ENCODE data around the gene CFL1.

Gene CFL1

DNA sequence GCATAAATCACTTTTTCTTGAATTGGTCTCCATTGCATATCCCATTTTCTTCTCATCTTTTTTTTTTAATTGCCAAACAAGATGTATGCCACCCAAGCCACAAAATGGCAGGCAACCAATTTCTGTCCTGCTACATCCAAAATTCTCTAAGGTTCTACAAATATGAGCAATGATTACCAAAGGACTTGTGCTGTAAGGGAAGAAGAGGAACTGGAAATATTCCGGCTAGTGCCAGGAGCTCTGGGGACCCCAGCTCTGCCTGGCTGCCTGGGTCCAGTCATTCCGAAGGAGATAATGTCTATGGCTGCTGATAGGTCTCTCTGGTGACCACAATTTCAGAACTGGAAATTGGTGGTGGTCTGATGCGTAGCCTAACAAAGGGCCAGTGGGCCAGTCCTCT is 41.3 kb downstream of the CFL1 start:
- in situ Hi-C loops (cut with HindIII; ENCODE audit: low sequenced_read_pairs) = no loop called here
- no peak overlapping the region for H3K4me3 ChIP-seq (ENCODE audit: low read depth, low read length)
- DNase-seq (ENCODE audit: low read depth) = no peak
- TF ChIP-seq, protein P1, sequence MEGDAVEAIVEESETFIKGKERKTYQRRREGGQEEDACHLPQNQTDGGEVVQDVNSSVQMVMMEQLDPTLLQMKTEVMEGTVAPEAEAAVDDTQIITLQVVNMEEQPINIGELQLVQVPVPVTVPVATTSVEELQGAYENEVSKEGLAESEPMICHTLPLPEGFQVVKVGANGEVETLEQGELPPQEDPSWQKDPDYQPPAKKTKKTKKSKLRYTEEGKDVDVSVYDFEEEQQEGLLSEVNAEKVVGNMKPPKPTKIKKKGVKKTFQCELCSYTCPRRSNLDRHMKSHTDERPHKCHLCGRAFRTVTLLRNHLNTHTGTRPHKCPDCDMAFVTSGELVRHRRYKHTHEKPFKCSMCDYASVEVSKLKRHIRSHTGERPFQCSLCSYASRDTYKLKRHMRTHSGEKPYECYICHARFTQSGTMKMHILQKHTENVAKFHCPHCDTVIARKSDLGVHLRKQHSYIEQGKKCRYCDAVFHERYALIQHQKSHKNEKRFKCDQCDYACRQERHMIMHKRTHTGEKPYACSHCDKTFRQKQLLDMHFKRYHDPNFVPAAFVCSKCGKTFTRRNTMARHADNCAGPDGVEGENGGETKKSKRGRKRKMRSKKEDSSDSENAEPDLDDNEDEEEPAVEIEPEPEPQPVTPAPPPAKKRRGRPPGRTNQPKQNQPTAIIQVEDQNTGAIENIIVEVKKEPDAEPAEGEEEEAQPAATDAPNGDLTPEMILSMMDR (IDR thresholded peaks at IDR 0.05; ENCODE audit: low read depth, low read length, missing control alignments) = no peak

DNA sequence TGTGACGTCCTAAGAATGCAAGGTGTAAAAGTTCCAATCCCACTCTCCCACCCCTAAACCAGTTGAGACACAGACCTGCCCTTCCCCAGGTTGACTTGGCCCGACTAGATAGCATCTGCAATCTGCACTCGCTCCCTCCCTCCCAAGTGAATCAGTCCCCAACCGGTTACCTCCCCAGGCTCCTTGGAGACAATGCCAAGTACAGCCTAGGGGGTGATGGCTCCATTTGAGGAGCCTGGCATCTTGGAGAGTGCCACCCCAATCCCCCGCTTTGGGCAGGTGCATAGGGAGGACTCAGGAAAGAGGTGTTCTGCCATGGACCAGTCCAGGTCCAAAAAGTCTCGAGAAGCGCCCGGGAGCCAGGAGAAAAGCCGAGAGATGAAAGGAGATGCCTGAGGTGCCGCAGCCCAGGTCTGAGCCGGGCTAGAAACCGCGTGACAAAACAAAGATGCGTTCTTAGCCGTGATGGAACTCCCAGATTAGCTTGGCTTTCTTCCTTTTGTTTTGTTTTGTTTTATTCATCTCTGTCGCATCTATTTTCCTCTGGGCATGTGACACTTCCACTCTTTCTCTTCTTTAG is 42.9 kb downstream of the CFL1 start:
- TF ChIP-seq, protein P1 (IDR thresholded peaks at IDR 0.05; ENCODE audit: low read depth, low read length, missing control alignments) = no peak
- in situ Hi-C loops (cut with HindIII; ENCODE audit: low sequenced_read_pairs) = no loop called here
- no peak for DNase-seq (ENCODE audit: low read depth)
- H3K4me3 ChIP-seq (ENCODE audit: low read depth, low read length) = no peak overlapping the region

DNA sequence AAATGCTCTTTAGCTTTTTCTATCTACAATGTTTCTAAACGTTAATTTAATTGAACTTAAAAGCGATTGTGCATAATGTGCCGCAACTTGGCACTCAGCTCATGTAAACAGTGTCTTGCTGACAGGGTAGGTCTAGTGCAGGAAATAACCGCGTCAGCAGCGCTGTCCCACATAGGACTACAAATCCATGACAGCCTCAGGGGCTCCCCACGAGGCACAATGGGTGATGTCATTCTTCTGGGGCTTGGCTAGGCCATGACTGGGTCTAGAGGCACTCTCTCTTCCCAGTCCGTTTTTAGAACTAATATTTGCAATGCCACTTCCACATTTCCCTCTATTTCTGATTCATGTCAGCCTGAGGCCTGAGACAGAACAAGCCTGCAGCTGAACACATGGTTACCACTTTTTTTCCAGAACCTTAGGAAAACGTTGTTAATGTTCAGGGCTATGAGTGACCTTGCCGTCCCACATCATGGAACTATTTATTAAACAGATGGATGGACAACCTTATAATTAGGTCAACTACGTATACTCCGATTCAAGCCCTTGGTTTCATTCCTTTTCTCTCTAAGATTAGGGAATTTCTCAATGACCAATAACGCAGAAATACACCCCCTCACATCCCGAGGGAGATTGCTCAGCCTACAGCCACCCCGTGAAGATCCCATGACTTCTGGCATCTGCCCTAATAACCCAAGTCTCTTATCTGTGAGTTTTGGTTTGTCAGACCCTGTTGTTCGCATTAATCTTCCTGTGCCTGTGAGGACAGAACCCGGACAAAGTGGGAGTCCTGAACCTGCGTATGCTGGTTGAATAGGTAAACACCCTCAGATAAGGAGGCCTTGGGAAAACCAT is 43.6 kb downstream of the CFL1 start:
- in situ Hi-C loops (cut with HindIII; ENCODE audit: low sequenced_read_pairs) = no loop called here
- no peak for DNase-seq (ENCODE audit: low read depth)
- TF ChIP-seq, protein P1 (IDR thresholded peaks at IDR 0.05; ENCODE audit: low read depth, low read length, missing control alignments) = no peak
- no peak overlapping the region for H3K4me3 ChIP-seq (ENCODE audit: low read depth, low read length)

DNA sequence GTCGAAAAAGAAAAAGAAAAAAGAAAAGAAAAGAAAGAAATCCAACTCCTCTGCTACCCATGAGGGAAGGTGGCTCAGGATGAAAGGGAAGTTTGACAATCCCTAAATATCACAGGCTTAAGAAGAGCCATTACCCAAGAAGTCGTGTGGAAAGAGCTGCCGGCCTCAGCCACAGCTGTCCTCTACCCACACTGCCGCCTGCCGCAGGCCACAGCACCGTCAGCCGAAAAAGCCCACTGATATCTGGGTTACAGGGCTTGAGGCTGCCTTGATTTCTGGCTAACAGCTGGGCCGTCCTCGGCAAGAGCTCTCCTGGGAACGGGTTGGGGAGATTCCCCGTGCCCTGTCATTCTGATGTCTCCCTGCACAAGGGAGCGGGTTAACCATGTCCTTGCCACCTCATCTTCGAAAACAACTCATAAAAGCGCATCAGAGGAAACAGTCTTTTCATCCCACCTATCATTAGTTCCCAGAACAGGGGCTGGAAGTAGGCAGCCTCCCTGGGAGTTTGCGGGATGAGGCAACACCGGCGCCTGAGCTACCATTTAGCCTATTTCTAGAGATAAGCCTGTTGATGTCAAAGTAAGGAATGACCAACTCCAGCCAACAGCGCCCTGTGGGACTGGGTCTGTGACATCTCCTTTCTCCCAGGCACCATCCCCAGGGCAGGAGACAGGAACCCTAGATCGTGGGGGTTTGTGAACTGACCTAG is 46.1 kb downstream of the CFL1 start:
- TF ChIP-seq, protein P1 (IDR thresholded peaks at IDR 0.05; ENCODE audit: low read depth, low read length, missing control alignments) = no peak
- no peak for DNase-seq (ENCODE audit: low read depth)
- H3K4me3 ChIP-seq (ENCODE audit: low read depth, low read length) = no peak overlapping the region
- in situ Hi-C loops (cut with HindIII; ENCODE audit: low sequenced_read_pairs) = no loop called here

DNA sequence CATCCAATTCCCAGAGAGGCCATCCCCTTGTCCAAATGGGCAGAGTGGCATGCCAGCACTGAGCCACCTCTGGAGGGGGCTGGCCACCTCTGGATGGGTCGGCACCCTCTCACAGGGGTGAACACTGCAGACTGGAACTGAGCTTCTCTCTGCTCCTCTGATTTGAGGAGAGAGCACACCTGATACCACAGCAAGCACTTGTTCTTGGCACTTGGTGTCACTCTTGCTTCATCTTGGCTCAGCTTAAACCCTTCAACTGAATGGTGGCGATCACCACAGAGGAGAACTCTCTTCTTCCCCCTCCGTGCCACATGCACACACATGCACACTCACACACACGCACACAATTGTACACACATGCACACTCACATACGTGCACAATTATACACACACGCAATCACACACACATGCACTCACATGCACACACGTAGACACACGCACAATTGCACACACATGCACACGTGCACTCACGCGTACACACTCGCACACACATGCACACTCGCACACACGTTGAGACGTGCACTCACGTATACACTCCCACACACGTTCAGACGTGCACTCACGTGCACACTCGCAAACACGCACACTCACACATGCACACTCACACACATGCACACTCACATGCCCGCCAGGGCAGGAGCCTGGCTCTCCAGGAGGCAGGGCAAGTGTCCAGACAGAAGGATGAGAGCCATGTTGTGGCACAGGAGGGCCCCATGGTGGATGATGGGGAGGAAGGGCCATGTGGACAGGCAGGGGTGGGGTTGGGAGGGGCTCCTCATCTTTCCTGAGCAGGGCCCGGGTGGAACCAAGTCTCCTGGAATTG is 47.7 kb downstream of the CFL1 start:
- TF ChIP-seq, protein P1 (IDR thresholded peaks at IDR 0.05; ENCODE audit: low read depth, low read length, missing control alignments) = no peak
- in situ Hi-C loops (cut with HindIII; ENCODE audit: low sequenced_read_pairs) = no loop called here
- DNase-seq (ENCODE audit: low read depth) = no peak
- H3K4me3 ChIP-seq (ENCODE audit: low read depth, low read length) = no peak overlapping the region

DNA sequence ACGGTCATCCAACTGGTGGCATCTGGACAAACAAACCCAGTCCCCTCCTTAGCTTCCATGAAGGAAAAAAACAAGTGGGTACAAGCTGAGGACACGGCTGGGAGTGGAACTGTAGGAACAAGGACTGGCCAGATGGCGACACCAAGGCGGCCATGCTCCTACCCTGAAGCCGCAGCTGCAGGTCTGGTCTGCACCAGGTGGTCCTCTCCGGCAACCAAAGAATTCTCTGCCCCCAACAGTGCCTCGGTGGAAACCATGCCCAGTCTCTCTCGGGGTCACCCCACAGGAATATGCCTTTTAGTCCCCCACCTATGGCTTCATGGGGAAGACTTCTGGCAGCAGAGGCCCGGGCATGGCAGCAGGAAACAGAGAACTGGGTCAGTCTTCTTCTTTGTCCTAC is 48.5 kb downstream of the CFL1 start:
- no peak overlapping the region for H3K4me3 ChIP-seq (ENCODE audit: low read depth, low read length)
- no peak for DNase-seq (ENCODE audit: low read depth)
- TF ChIP-seq, protein P1 (IDR thresholded peaks at IDR 0.05; ENCODE audit: low read depth, low read length, missing control alignments) = no peak
- in situ Hi-C loops (cut with HindIII; ENCODE audit: low sequenced_read_pairs) = no loop called here
